Right lobe of liver (tissue), 6 donors: ENCODE measurements around the gene SCN5A. TPM values are rescaled to one million over a fixed set of nuclear protein-coding genes. Genes with fewer than 3 reads are reported as not detected.

Experiments used
- ATAC-seq, 4 donors: fragments of 200-7000 bp; cut with Tn5 transposase; one replicate each; pipeline ENCODE4 v1.9.1; 2020; ENCODE audit warnings: mild to moderate bottlenecking in 4 of 4, moderate library complexity in 4 of 4
- DNase-seq, 3 donors: peaks; one replicate each; pipeline ENCODE4 v3.0.0-alpha.2; 2020
- H3K27ac ChIP-seq, 3 donors: fragments of 200-600 bp; one replicate each; pipeline ENCODE4 v1.8.0; 2022
- H3K27me3 ChIP-seq, 2 donors: fragments of 200-600 bp; one replicate each; pipeline ENCODE4 v1.8.0; 2022
- H3K36me3 ChIP-seq, 4 donors: fragments of 200-600 bp; sonication (generic) in 1 of 4; one replicate each; pipeline versions ENCODE4 v1.5.1 to v1.8.0; 2017 to 2022; ENCODE audit warnings: control low read depth in 1 of 4
- H3K4me1 ChIP-seq, 4 donors: fragments of 200-600 bp; sonication (generic) in 1 of 4; one replicate each; pipeline versions ENCODE4 v1.5.1 to v1.8.0; 2017 to 2022; ENCODE audit warnings: control low read depth in 1 of 4
- H3K4me3 ChIP-seq, 3 donors: fragments of 200-600 bp; one replicate each; pipeline ENCODE4 v1.8.0; 2022
- H3K9me3 ChIP-seq, 4 donors: fragments of 200-600 bp; sonication (generic) in 1 of 4; one replicate each; pipeline versions ENCODE4 v1.5.1 to v1.8.0; 2017 to 2022; ENCODE audit warnings: control low read depth in 1 of 4
- CTCF ChIP-seq, 4 donors: fragments of 200-600 bp in 3 of 4; fragments of 450-650 bp in 1 of 4; IDR thresholded peaks; one replicate each; pipeline versions ENCODE4 v1.5.1 to v1.8.0; 2016 to 2022; ENCODE audit warnings: antibody characterized with exemption in 4 of 4, mild to moderate bottlenecking in 2 of 4
- POLR2A ChIP-seq: fragments of 450-650 bp; IDR thresholded peaks from one replicate; pipeline ENCODE4 v1.6.1; 2017; ENCODE audit warnings: antibody characterized with exemption, mild to moderate bottlenecking
- WGBS: methylation state at CpG from one replicate; pipeline ENCODE4 v1.1.6; 2018; ENCODE audit warnings: low coverage, low lambda C conversion rate; ENCODE audit not compliant: insufficient coverage; ENCODE audit errors: missing lambda C conversion rate; 5-methylcytosine and 5-hydroxymethylcytosine counted together
- intact Hi-C, 2 donors: fragments of 100-400 bp; cut with DNase I; formaldehyde crosslinking; loops; one replicate each; pipeline versions ENCODE4 v1.11.2 to v1.14.1; 2022
- total RNA-seq, 6 experiments: library from RNA; depleted of rRNA in 2 of 6; stranded (reverse); fragments of >200 nt in 2 of 6; fragmentation: NEBNext Ultra II Directional in 3 of 6; extraction: Animal tissue kit (Norgen Biotek cat#: 25700) in 3 of 6; gene quantifications; one replicate each; pipeline versions ENCODE4 v1.1.0 to v1.2.4, GENCODE V29; 2016 to 2023
- donor health status: DM: no; HTN: yes; CAD: no.
- donor health status: DM: no; HTN: no; CAD: no.
- donor health status: DM: no; HTN: no; CAD: no.
- donor health status: DM: no; HTN: yes; CAD: no.
- donor health status: DM: no; HTN: yes; CAD: no.

Gene SCN5A
- total RNA-seq, 6 experiments from 2014 or later, result 0.02 TPM; not detected in 5

- DNase-seq, result no peak
- Histone ChIP-seq H3K36me3 (no peaks in the 10 kb centered on the region), H3K27ac (no peak overlapping the region), H3K27me3 (no peaks in the 10 kb centered on the region), H3K4me1 (no peaks in the 10 kb centered on the region), H3K9me3 (no peaks in the 10 kb centered on the region), H3K4me3 (no peak overlapping the region)
- 67% methylated on average over 1 of the region's 6 CpGs for WGBS
- intact Hi-C loops, result no loop called here
- no peak for ATAC-seq
- no peak for TF ChIP-seq POLR2A
- TF ChIP-seq CTCF (IDR thresholded peaks at IDR 0.05), result no peak
Measured at GRCh38 chr3:38636881-38637280, 12.6 kb downstream of the SCN5A start.

- Histone ChIP-seq H3K27ac (no peak overlapping the region), H3K36me3 (no peaks in the 10 kb centered on the region), H3K9me3 (no peaks in the 10 kb centered on the region), H3K27me3 (no peaks in the 10 kb centered on the region), H3K4me3 (no peak overlapping the region), H3K4me1 (no peaks in the 10 kb centered on the region)
- TF ChIP-seq POLR2A, result no peak
- TF ChIP-seq CTCF (IDR thresholded peaks at IDR 0.05), result no peak
- WGBS, result 50% methylated on average over 1 of the region's 7 CpGs
- intact Hi-C loops, result no loop called here
- no peak for ATAC-seq
- no peak for DNase-seq
Measured at GRCh38 chr3:38636464-38636863, 13.0 kb downstream of the SCN5A start.

- 0% methylated on average over 1 of the region's 11 CpGs for WGBS
- Histone ChIP-seq H3K27ac (no peak overlapping the region), H3K4me3 (no peak overlapping the region), H3K36me3 (no peaks in the 10 kb centered on the region), H3K9me3 (no peaks in the 10 kb centered on the region), H3K27me3 (no peaks in the 10 kb centered on the region), H3K4me1 (no peaks in the 10 kb centered on the region)
- TF ChIP-seq POLR2A (no peak), CTCF (IDR thresholded peaks at IDR 0.05) (no peak)
- DNase-seq (no peak), ATAC-seq (no peak)
- intact Hi-C loops, result no loop called here
Measured at GRCh38 chr3:38634111-38634510, 15.4 kb downstream of the SCN5A start.

GRCh38 chr3:38632989-38633388 lies 16.5 kb downstream of the SCN5A start:
- no peak overlapping the region for H3K27ac ChIP-seq
- DNase-seq, result no peak
- no peak for ATAC-seq
- TF ChIP-seq CTCF (IDR thresholded peaks at IDR 0.05) (no peak), POLR2A (no peak)
- no CpG with 5 or more reads among the region's 12 CpGs for WGBS
- intact Hi-C loops, result no loop called here
- H3K36me3 ChIP-seq, result no peaks in the 10 kb centered on the region
- no peak overlapping the region for H3K4me3 ChIP-seq
- H3K4me1 ChIP-seq, result no peaks in the 10 kb centered on the region
- no peaks in the 10 kb centered on the region for H3K9me3 ChIP-seq
- H3K27me3 ChIP-seq, result no peaks in the 10 kb centered on the region

- intact Hi-C loops, result no loop called here
Measured at GRCh38 chr3:38630606-38631005, 18.9 kb downstream of the SCN5A start.

More at GRCh38 chr3:38630606-38631005, 18.9 kb downstream of the SCN5A start:
- ATAC-seq (no peak), DNase-seq (no peak)
- H3K9me3 ChIP-seq, result no peaks in the 10 kb centered on the region
- H3K36me3 ChIP-seq, result no peaks in the 10 kb centered on the region
- H3K27ac ChIP-seq, result no peak overlapping the region
- no peaks in the 10 kb centered on the region for H3K4me1 ChIP-seq
- H3K4me3 ChIP-seq, result no peak overlapping the region
- H3K27me3 ChIP-seq, result no peaks in the 10 kb centered on the region
- TF ChIP-seq POLR2A (no peak), CTCF (IDR thresholded peaks at IDR 0.05) (no peak)
- 57% methylated on average over 1 of the region's 5 CpGs for WGBS
